ENCODE results near the gene PLCB1. TPM values are rescaled to one million over a fixed set of nuclear protein-coding genes. Genes with fewer than 3 reads are reported as not detected.

Gene PLCB1
- total RNA-seq, 1 experiment from 2014 or later: 11.3 TPM

DNA sequence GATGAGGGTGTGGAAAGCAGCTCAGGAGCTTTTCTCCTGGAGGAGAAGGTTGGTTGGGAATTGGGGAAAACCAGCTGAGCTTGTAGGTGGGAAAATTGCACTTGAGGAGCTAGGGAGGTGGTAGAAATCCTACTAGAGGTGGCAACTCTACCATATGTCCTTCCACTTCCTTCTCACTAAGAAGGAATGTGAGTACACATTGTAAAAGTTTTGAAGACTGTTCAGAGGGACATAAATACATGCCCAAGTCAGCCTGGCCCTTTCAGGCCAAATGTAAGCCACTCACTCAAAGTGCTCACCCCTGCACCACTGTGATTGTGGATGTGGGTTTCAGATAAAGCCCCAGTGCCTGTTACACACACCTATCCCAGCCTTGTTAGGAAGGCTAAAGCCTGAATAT, 646.3 kb downstream of the PLCB1 start (continued):
- TF ChIP-seq ZNF263 (CRISPR knock-in tag; IDR thresholded peaks at IDR 0.05; ENCODE audit: low read depth) (no peak), TCF7 (CRISPR knock-in tag; IDR thresholded peaks at IDR 0.05; ENCODE audit: low read depth) (no peak), NFE2L1 (CRISPR knock-in tag; IDR thresholded peaks at IDR 0.05) (no peak), ZNF416 (CRISPR knock-in tag; IDR thresholded peaks at IDR 0.05) (no peak)
- TF ChIP-seq, protein P1, sequence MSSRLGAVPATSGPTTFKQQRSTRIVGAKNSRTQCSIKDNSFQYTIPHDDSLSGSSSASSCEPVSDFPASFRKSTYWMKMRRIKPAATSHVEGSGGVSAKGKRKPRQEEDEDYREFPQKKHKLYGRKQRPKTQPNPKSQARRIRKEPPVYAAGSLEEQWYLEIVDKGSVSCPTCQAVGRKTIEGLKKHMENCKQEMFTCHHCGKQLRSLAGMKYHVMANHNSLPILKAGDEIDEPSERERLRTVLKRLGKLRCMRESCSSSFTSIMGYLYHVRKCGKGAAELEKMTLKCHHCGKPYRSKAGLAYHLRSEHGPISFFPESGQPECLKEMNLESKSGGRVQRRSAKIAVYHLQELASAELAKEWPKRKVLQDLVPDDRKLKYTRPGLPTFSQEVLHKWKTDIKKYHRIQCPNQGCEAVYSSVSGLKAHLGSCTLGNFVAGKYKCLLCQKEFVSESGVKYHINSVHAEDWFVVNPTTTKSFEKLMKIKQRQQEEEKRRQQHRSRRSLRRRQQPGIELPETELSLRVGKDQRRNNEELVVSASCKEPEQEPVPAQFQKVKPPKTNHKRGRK (CRISPR knock-in tag; IDR thresholded peaks at IDR 0.05; ENCODE audit: borderline replicate concordance): no peak

DNA sequence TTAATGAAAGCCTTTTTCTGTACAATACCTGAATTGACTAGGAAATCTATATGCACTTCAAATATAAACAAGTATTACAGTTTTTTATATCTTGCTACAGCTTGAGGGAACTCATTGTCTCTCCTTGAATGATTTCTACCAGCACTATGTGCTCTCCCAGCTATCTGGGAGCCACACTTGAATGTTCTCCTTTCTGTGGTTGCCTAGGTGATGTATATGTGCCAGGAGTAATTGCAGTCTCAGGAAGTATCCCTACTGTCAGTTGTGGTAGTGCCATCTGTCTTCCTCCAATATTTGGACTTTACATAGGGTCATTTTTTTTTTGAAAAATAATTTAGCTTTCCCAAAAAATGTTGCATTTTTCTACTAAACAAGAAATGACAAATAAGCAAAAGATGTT, 648.8 kb downstream of the PLCB1 start:
- Mint-ChIP-seq H3K4me1 (peaks cover 21% of the 10 kb centered on the region), H3K9me3 (peaks cover 17% of the 10 kb centered on the region), H3K27ac (no peak overlapping the region), H3K27me3 (ENCODE audit: low read depth) (no peaks in the 10 kb centered on the region), H3K4me3 (no peak overlapping the region), H3K36me3 (peaks cover 4% of the 10 kb centered on the region; the same call in 1 of the 2 replicates)
- CTCF ChIA-PET: interaction anchor here (1.1 to 1.4 kb wide), 2 partner anchors 9 to 612 kb away, joined by 3 read pairs; no protein-coding TSS in a partner anchor
- DNase-seq (ENCODE audit: low spot score) (no peak), ATAC-seq (no peak)
- POLR2A ChIA-PET: no interaction called here
- TF ChIP-seq, protein P2, sequence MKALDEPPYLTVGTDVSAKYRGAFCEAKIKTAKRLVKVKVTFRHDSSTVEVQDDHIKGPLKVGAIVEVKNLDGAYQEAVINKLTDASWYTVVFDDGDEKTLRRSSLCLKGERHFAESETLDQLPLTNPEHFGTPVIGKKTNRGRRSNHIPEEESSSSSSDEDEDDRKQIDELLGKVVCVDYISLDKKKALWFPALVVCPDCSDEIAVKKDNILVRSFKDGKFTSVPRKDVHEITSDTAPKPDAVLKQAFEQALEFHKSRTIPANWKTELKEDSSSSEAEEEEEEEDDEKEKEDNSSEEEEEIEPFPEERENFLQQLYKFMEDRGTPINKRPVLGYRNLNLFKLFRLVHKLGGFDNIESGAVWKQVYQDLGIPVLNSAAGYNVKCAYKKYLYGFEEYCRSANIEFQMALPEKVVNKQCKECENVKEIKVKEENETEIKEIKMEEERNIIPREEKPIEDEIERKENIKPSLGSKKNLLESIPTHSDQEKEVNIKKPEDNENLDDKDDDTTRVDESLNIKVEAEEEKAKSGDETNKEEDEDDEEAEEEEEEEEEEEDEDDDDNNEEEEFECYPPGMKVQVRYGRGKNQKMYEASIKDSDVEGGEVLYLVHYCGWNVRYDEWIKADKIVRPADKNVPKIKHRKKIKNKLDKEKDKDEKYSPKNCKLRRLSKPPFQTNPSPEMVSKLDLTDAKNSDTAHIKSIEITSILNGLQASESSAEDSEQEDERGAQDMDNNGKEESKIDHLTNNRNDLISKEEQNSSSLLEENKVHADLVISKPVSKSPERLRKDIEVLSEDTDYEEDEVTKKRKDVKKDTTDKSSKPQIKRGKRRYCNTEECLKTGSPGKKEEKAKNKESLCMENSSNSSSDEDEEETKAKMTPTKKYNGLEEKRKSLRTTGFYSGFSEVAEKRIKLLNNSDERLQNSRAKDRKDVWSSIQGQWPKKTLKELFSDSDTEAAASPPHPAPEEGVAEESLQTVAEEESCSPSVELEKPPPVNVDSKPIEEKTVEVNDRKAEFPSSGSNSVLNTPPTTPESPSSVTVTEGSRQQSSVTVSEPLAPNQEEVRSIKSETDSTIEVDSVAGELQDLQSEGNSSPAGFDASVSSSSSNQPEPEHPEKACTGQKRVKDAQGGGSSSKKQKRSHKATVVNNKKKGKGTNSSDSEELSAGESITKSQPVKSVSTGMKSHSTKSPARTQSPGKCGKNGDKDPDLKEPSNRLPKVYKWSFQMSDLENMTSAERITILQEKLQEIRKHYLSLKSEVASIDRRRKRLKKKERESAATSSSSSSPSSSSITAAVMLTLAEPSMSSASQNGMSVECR (CRISPR knock-in tag; IDR thresholded peaks at IDR 0.05; ENCODE audit: borderline replicate concordance): no peak
- TF ChIP-seq SMAD3 (CRISPR knock-in tag; IDR thresholded peaks at IDR 0.05; ENCODE audit: borderline replicate concordance) (no peak), NR1H2 (CRISPR knock-in tag; IDR thresholded peaks at IDR 0.05) (no peak), HMGA2 (CRISPR knock-in tag; IDR thresholded peaks at IDR 0.05) (no peak), NFYB (CRISPR knock-in tag; conservative IDR thresholded peaks at IDR 0.05; ENCODE audit: low read depth) (no peak), NFE2L1 (CRISPR knock-in tag; IDR thresholded peaks at IDR 0.05) (no peak), ZNF416 (CRISPR knock-in tag; IDR thresholded peaks at IDR 0.05) (no peak), SMAD4 (CRISPR knock-in tag; IDR thresholded peaks at IDR 0.05) (no peak), SP1 (CRISPR knock-in tag; conservative IDR thresholded peaks at IDR 0.05) (no peak), ELF4 (CRISPR knock-in tag; IDR thresholded peaks at IDR 0.05; ENCODE audit: low read depth) (no peak), ZBTB21 (CRISPR knock-in tag; IDR thresholded peaks at IDR 0.05; ENCODE audit: borderline replicate concordance) (no peak)
- TF ChIP-seq, protein P3, sequence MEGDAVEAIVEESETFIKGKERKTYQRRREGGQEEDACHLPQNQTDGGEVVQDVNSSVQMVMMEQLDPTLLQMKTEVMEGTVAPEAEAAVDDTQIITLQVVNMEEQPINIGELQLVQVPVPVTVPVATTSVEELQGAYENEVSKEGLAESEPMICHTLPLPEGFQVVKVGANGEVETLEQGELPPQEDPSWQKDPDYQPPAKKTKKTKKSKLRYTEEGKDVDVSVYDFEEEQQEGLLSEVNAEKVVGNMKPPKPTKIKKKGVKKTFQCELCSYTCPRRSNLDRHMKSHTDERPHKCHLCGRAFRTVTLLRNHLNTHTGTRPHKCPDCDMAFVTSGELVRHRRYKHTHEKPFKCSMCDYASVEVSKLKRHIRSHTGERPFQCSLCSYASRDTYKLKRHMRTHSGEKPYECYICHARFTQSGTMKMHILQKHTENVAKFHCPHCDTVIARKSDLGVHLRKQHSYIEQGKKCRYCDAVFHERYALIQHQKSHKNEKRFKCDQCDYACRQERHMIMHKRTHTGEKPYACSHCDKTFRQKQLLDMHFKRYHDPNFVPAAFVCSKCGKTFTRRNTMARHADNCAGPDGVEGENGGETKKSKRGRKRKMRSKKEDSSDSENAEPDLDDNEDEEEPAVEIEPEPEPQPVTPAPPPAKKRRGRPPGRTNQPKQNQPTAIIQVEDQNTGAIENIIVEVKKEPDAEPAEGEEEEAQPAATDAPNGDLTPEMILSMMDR (IDR thresholded peaks at IDR 0.05): no peak
- TF ChIP-seq, protein P4, sequence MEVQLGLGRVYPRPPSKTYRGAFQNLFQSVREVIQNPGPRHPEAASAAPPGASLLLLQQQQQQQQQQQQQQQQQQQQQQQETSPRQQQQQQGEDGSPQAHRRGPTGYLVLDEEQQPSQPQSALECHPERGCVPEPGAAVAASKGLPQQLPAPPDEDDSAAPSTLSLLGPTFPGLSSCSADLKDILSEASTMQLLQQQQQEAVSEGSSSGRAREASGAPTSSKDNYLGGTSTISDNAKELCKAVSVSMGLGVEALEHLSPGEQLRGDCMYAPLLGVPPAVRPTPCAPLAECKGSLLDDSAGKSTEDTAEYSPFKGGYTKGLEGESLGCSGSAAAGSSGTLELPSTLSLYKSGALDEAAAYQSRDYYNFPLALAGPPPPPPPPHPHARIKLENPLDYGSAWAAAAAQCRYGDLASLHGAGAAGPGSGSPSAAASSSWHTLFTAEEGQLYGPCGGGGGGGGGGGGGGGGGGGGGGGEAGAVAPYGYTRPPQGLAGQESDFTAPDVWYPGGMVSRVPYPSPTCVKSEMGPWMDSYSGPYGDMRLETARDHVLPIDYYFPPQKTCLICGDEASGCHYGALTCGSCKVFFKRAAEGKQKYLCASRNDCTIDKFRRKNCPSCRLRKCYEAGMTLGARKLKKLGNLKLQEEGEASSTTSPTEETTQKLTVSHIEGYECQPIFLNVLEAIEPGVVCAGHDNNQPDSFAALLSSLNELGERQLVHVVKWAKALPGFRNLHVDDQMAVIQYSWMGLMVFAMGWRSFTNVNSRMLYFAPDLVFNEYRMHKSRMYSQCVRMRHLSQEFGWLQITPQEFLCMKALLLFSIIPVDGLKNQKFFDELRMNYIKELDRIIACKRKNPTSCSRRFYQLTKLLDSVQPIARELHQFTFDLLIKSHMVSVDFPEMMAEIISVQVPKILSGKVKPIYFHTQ (CRISPR knock-in tag; IDR thresholded peaks at IDR 0.05): no peak
- TF ChIP-seq, protein P5, sequence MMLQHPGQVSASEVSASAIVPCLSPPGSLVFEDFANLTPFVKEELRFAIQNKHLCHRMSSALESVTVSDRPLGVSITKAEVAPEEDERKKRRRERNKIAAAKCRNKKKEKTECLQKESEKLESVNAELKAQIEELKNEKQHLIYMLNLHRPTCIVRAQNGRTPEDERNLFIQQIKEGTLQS (CRISPR knock-in tag; conservative IDR thresholded peaks at IDR 0.05): no peak
- TF ChIP-seq, protein P6, sequence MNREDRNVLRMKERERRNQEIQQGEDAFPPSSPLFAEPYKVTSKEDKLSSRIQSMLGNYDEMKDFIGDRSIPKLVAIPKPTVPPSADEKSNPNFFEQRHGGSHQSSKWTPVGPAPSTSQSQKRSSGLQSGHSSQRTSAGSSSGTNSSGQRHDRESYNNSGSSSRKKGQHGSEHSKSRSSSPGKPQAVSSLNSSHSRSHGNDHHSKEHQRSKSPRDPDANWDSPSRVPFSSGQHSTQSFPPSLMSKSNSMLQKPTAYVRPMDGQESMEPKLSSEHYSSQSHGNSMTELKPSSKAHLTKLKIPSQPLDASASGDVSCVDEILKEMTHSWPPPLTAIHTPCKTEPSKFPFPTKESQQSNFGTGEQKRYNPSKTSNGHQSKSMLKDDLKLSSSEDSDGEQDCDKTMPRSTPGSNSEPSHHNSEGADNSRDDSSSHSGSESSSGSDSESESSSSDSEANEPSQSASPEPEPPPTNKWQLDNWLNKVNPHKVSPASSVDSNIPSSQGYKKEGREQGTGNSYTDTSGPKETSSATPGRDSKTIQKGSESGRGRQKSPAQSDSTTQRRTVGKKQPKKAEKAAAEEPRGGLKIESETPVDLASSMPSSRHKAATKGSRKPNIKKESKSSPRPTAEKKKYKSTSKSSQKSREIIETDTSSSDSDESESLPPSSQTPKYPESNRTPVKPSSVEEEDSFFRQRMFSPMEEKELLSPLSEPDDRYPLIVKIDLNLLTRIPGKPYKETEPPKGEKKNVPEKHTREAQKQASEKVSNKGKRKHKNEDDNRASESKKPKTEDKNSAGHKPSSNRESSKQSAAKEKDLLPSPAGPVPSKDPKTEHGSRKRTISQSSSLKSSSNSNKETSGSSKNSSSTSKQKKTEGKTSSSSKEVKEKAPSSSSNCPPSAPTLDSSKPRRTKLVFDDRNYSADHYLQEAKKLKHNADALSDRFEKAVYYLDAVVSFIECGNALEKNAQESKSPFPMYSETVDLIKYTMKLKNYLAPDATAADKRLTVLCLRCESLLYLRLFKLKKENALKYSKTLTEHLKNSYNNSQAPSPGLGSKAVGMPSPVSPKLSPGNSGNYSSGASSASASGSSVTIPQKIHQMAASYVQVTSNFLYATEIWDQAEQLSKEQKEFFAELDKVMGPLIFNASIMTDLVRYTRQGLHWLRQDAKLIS (CRISPR knock-in tag; IDR thresholded peaks at IDR 0.05; ENCODE audit: borderline replicate concordance): no peak
- TF ChIP-seq, protein P7, sequence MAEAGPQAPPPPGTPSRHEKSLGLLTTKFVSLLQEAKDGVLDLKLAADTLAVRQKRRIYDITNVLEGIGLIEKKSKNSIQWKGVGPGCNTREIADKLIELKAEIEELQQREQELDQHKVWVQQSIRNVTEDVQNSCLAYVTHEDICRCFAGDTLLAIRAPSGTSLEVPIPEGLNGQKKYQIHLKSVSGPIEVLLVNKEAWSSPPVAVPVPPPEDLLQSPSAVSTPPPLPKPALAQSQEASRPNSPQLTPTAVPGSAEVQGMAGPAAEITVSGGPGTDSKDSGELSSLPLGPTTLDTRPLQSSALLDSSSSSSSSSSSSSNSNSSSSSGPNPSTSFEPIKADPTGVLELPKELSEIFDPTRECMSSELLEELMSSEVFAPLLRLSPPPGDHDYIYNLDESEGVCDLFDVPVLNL (CRISPR knock-in tag; IDR thresholded peaks at IDR 0.05; ENCODE audit: borderline replicate concordance, low read depth): no peak
- TF ChIP-seq, protein P8, sequence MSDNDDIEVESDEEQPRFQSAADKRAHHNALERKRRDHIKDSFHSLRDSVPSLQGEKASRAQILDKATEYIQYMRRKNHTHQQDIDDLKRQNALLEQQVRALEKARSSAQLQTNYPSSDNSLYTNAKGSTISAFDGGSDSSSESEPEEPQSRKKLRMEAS (CRISPR knock-in tag; IDR thresholded peaks at IDR 0.05): no peak

All from WTC11 (cell line).